ENCODE results near the gene CCDC183.

CCDC183 gene

GRCh38 chr9:136825295-136826187, 29.4 kb downstream of the CCDC183 start:
- no peak for TF ChIP-seq TAF1 (IDR thresholded peaks at IDR 0.05; ENCODE audit: borderline replicate concordance, low read depth, low read length)
- TF ChIP-seq POLR2AphosphoS5 (IDR thresholded peaks at IDR 0.05; ENCODE audit: low read depth, low read length), result no peak
- no peak for TF ChIP-seq POLR2A (IDR thresholded peaks at IDR 0.05; ENCODE audit: low read depth, low read length)
- no peak for DNase-seq (ENCODE audit: insufficient read length)
- FAIRE-seq, result no peak

DNA sequence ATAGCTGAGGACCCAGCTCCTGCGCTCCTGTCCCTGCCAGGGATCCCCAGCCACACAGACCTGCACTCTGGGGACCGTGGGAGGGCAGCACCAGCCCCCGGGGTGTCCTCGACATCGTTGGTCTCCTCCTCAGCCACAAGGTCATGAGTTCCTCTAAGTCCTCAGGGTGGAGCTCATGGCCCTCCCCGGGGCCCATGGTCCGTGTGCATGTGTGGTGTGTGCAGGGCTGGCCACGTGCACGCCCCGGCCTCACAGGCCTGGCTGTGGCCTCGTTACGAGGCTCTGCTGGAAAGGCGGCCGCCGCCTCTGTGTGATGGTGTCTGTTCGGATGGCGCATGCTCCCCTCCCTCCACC, 30.0 kb downstream of the CCDC183 start:
- FAIRE-seq (no peak), DNase-seq (ENCODE audit: insufficient read length) (no peak)
- TF ChIP-seq TAF1 (IDR thresholded peaks at IDR 0.05; ENCODE audit: borderline replicate concordance, low read depth, low read length) (no peak), POLR2A (IDR thresholded peaks at IDR 0.05; ENCODE audit: low read depth, low read length) (no peak), POLR2AphosphoS5 (IDR thresholded peaks at IDR 0.05; ENCODE audit: low read depth, low read length) (no peak)

DNA sequence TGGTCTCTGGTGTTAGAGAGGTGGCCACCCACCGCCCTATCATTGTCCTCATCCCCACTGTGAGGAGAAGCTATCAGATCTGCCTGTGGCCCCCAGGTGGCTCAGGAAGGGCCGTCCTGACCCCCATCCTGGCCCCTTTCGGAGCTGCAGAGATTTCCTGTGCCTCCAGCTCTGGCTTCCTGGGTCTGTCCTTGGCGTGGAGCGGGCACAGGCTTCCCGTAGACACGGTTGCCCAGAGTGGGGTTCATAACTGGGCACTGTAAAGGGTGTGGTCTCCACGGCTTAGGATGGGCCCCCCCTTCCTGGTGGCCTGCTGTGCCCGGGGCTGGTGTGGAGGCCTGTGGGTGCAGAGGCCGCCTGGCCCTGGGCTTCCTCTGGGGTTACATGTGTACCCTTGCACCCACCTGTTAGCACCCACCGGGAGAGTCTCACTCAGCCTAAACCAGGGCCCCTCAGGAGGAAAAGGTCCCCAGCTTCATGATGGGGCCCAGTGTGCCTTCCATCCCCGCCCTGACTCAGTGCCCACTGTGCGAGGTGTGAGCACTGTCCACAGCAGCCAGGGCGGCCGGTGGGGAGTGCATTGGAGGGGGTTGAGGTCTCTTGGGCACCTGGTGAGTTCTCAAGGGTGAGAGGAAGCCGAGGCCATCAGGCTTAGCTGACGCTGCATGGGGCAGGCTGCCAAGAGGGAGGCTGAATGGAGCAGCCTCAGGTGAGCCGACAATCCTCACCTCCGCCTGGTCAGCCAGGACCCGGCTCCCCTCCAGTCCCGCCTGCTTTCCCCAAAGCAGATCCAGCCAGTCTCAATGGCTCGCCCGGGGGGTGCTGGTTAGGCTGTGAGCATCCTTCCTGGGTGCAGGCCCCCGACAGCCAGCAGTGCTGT, 30.8 kb downstream of the CCDC183 start:
- FAIRE-seq, result no peak
- TF ChIP-seq POLR2AphosphoS5 (IDR thresholded peaks at IDR 0.05; ENCODE audit: low read depth, low read length) (no peak), TAF1 (IDR thresholded peaks at IDR 0.05; ENCODE audit: borderline replicate concordance, low read depth, low read length) (no peak), POLR2A (IDR thresholded peaks at IDR 0.05; ENCODE audit: low read depth, low read length) (no peak)
- no peak for DNase-seq (ENCODE audit: insufficient read length)

GRCh38 chr9:136827794-136828473, 31.8 kb downstream of the CCDC183 start:
- no peak for TF ChIP-seq POLR2AphosphoS5 (IDR thresholded peaks at IDR 0.05; ENCODE audit: low read depth, low read length)
- no peak for TF ChIP-seq TAF1 (IDR thresholded peaks at IDR 0.05; ENCODE audit: borderline replicate concordance, low read depth, low read length)
- no peak for TF ChIP-seq POLR2A (IDR thresholded peaks at IDR 0.05; ENCODE audit: low read depth, low read length)
- FAIRE-seq (no peak), DNase-seq (ENCODE audit: insufficient read length) (no peak)

DNA sequence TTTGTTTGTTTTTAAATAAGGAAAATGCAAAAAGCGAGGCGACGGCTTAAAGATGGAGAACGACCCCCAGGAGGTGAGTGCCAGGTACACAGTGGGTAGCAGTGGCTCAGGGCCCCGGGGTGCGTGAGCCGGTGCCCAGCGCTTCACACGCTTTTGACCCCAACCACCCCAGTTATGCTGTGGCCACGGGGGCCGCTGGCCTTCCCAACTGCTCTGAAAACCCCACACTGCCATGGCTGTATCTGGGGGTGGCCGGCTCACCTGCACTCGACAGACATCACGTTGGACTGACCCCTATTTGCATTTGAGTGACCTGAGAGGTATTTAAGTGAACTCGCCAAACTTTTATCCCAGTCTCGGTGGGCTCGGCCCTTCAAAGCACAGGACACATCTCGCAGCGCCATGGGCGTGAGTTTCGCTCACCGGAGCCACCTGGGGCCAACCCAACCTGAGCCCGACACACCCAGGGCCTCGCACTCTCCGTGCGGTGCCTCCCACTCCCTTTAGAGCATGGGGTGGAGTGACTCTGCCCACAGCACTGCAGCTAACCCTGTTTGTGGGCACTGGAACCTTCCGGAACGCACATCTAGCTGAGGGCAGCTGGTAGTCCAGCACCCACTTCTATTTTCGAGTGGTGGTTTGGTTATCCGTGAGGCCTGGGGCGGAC, 32.5 kb downstream of the CCDC183 start:
- FAIRE-seq, result no peak
- TF ChIP-seq POLR2AphosphoS5 (IDR thresholded peaks at IDR 0.05; ENCODE audit: low read depth, low read length) (no peak), TAF1 (IDR thresholded peaks at IDR 0.05; ENCODE audit: borderline replicate concordance, low read depth, low read length) (no peak), POLR2A (IDR thresholded peaks at IDR 0.05; ENCODE audit: low read depth, low read length) (no peak)

GRCh38 chr9:136829412-136829811, 33.3 kb downstream of the CCDC183 start:
- TF ChIP-seq POLR2A (IDR thresholded peaks at IDR 0.05; ENCODE audit: low read depth, low read length), result no peak
- no peak for TF ChIP-seq TAF1 (IDR thresholded peaks at IDR 0.05; ENCODE audit: borderline replicate concordance, low read depth, low read length)
- no peak for TF ChIP-seq POLR2AphosphoS5 (IDR thresholded peaks at IDR 0.05; ENCODE audit: low read depth, low read length)
- DNase-seq (ENCODE audit: insufficient read length), result no peak
- no peak for FAIRE-seq

More for the DNA sequence above, 32.5 kb downstream of the CCDC183 start:
- DNase-seq (ENCODE audit: insufficient read length), result no peak

GRCh38 chr9:136829981-136830885, 34.1 kb downstream of the CCDC183 start:
- DNase-seq (ENCODE audit: insufficient read length) (no peak), FAIRE-seq (no peak)
- no peak for TF ChIP-seq TAF1 (IDR thresholded peaks at IDR 0.05; ENCODE audit: borderline replicate concordance, low read depth, low read length)
- TF ChIP-seq POLR2A (IDR thresholded peaks at IDR 0.05; ENCODE audit: low read depth, low read length), result no peak
- TF ChIP-seq POLR2AphosphoS5 (IDR thresholded peaks at IDR 0.05; ENCODE audit: low read depth, low read length), result no peak

DNA sequence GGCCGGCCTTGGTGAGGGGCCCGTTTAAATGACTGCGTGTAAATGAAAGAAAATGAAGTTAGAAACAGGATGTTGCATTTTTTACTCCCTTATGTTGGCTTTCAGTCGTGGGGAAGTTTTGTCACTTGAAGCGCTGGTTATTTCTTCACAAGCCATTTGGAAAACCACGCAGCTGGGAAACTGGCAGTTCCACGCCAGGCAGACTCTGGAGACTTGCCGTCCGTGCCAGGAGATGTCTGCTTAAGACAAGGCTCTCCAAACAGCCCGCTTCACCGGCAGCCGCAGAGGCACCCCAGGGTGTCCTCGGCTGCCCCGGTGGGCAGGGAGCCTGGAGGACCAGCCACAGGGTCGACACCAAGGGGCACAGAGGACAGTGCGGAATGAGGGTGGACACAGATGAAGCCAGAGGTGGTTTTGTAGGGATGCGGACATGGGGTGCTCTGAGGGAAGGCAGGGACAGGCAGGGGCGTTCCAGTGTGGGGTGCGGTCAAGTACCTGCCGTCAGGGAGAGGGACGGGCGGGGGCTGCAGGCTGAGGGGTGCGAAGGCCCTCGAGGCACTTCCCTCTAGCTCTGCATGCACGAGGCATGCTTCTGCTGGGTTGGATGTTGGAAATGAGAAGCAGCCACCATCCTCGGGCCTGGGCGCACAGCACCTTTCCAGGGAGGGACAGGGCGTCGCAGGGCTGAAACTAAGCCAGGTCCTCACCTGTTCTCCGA, 35.0 kb downstream of the CCDC183 start:
- TF ChIP-seq POLR2AphosphoS5 (IDR thresholded peaks at IDR 0.05; ENCODE audit: low read depth, low read length), result no peak
- FAIRE-seq (no peak), DNase-seq (ENCODE audit: insufficient read length) (no peak)

GRCh38 chr9:136831720-136832104, 35.6 kb downstream of the CCDC183 start:
- FAIRE-seq (no peak), DNase-seq (ENCODE audit: insufficient read length) (no peak)
- TF ChIP-seq POLR2A (IDR thresholded peaks at IDR 0.05; ENCODE audit: low read depth, low read length) (no peak), POLR2AphosphoS5 (IDR thresholded peaks at IDR 0.05; ENCODE audit: low read depth, low read length) (no peak; the same call in 1 of the 2 replicates), TAF1 (IDR thresholded peaks at IDR 0.05; ENCODE audit: borderline replicate concordance, low read depth, low read length) (no peak)

Measured in GM12892 (cell line).